GM13976 (cell line): ENCODE measurements around the gene PLA2G4D.

ENCODE experiments used
- DNase-seq: peaks from one replicate; pipeline ENCODE4 v3.0.0; 2012; ENCODE audit warnings: low spot score
- in situ Hi-C: fragments of 300-500 bp; cut with MboI; formaldehyde crosslinking; loops from one replicate; pipeline ENCODE4 v1.12.0; 2022; ENCODE audit warnings: low sequenced_read_pairs, mixed read lengths, inconsistent platforms; ENCODE audit not compliant: unreplicated experiment
- TF ChIP-seq, protein P1 (sequence below): IDR thresholded peaks from 2 replicates; pipeline ENCODE4 v1.5.1; 2012; ENCODE audit warnings: borderline replicate concordance, mild to moderate bottlenecking; ENCODE audit not compliant: insufficient read depth; ENCODE audit errors: extremely low read depth, missing control alignments, control extremely low read depth

Gene PLA2G4D

DNA sequence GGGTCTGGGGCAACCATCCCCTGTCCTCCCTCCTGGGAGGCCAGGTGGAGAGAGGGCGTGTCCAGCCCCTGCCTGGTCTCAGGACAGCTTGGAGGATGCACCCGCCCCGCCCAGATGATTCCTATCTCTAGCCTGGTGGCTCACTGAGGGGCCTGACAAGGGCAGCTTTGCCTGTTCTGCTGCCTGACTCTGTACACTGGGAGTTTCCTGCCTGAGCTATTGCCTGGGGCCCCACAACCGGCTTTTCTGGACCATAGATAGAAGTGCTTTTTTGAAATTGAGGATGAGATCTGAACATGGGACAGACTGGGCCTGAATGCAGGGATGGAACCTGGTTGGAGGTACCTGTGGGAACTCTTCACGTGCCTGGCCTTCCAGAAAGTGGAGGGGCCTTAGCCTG lies 72.8 kb downstream of the PLA2G4D start:
- in situ Hi-C loops, result no loop called here
- TF ChIP-seq, protein P1, sequence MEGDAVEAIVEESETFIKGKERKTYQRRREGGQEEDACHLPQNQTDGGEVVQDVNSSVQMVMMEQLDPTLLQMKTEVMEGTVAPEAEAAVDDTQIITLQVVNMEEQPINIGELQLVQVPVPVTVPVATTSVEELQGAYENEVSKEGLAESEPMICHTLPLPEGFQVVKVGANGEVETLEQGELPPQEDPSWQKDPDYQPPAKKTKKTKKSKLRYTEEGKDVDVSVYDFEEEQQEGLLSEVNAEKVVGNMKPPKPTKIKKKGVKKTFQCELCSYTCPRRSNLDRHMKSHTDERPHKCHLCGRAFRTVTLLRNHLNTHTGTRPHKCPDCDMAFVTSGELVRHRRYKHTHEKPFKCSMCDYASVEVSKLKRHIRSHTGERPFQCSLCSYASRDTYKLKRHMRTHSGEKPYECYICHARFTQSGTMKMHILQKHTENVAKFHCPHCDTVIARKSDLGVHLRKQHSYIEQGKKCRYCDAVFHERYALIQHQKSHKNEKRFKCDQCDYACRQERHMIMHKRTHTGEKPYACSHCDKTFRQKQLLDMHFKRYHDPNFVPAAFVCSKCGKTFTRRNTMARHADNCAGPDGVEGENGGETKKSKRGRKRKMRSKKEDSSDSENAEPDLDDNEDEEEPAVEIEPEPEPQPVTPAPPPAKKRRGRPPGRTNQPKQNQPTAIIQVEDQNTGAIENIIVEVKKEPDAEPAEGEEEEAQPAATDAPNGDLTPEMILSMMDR, result no peak
- no peak for DNase-seq

DNA sequence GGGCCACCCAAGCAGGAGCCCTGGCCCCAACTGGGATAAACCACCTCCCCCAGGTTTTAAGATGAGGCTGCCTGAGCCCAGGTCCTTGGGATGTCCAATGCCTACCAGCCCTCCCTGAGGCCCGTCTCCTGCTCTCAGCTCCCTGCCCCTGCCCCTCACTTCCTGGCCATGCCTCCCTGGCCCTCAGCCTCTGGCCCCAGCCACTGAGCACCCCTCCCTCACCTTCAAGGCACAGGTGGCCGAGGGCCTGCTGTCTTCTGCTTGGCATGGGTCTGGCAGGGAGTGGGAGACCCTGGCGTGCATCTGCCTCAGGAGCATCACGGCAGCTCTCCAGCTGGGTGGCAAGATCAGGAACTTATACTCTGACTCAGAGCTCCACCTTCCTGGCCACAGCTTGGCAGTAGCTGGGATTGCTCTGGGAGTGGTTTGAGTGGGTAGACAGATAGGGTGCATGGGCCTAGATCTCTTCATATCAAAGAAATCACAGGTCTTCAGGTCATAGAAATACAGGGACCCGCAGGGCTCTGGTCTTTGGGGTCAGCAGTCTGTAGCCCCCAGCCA lies 73.6 kb downstream of the PLA2G4D start, which contains the start of gene PLA2G4E:
Gene PLA2G4E (minus strand): TSS at position 330 of the 561 bp plus-strand sequence. CDS start 12 bp downstream, at position 318.
- DNase-seq, result no peak
- in situ Hi-C loops, result no loop called here
- TF ChIP-seq, protein P1, result no peak

DNA sequence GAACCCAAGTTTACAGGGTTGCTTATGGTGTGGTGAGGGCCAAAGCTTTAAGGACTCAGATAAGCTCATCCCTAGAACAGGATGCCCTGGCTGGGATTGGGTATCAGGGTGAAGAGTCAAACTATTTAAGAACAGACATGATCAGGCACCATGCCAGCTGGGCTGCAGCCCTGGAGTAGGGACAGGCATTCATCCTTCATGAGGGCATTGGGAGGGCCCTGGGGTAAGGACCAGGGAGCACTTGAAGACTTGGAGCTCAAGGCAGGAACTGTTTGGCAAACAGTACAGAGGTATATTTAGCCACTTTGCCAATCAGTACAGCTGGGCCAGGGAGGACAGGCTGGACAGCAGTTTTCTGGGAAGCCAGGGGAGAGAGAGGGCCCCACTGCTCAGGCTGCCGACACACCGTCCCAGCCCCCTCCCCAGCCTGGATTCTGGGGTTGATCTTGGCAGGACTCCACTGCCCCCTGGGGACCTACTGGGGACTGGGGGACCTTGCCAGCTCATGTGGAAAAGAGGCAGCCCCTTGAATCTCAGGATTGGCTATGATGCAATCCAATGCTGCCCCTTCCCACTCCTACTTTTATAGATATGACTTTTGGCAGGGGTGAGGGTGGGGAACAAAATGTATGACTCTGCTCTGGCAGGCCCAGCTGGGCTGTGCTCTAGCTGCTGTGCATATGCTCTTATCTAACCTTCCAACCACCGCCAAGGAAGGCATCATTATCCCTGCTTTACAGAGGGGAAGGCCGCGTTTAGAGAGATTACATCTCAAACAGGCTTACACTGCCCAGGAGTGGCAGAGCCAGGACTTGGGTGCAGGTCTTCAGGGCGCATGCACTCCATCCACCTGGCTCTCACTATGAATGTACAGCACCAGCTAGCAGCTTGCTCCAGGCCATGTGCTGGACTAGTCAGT lies 75.8 kb downstream of the PLA2G4D start:
- TF ChIP-seq, protein P1, result no peak
- in situ Hi-C loops, result no loop called here
- DNase-seq, result no peak
